Measurements from ENCODE around the gene SYNPO2. TPM values are rescaled to one million over a fixed set of nuclear protein-coding genes. Genes with fewer than 3 reads are reported as not detected.
A peak's percentile ranks its signal among the peaks of the same experiment; 100 is the strongest.

The SYNPO2 gene
- total RNA-seq, 1 donor from 2014 or later: 109 TPM

- H3K27me3 ChIP-seq: no peaks in the 10 kb centered on the region
- H3K9me3 ChIP-seq: no peaks in the 10 kb centered on the region
- peaks cover 36% of the 10 kb centered on the region for H3K4me1 ChIP-seq
- H3K27ac ChIP-seq: peak overlapping the region; percentile 93
- TF ChIP-seq POLR2A (IDR thresholded peaks at IDR 0.05): no peak
- TF ChIP-seq POLR2AphosphoS5 (IDR thresholded peaks at IDR 0.05; ENCODE audit: insufficient read depth in 1 of 2, low read depth in 1 of 2): peak; percentile 64 to 96
- peaks cover 0 to 11% of the 10 kb centered on the region in 2 donors for H3K36me3 ChIP-seq
- peak overlapping the region; percentile 28 to 38 for H3K4me3 ChIP-seq
- intact Hi-C loops (cut with DNase I): no loop called here
- DNase-seq (ENCODE audit: extremely low spot score in 2 of 2): peak in 1 of 2 donors; percentile 89
These were observed 137.4 kb downstream of the SYNPO2 start for GRCh38 chr4:119025916-119026661.

GRCh38 chr4:119026662-119027444 lies 138.2 kb downstream of the SYNPO2 start:
- Histone ChIP-seq H3K9me3 (no peaks in the 10 kb centered on the region), H3K4me3 (peak overlapping the region; percentile 28 to 38), H3K27me3 (no peaks in the 10 kb centered on the region), H3K4me1 (peaks cover 36% of the 10 kb centered on the region), H3K36me3 (peaks cover 0 to 16% of the 10 kb centered on the region in 2 donors), H3K27ac (peak overlapping the region; percentile 93)
- TF ChIP-seq CTCF (IDR thresholded peaks at IDR 0.05) (no peak), POLR2AphosphoS5 (IDR thresholded peaks at IDR 0.05; ENCODE audit: insufficient read depth in 1 of 2, low read depth in 1 of 2) (peak in 1 of 2 donors; percentile 57), POLR2A (IDR thresholded peaks at IDR 0.05) (peak in 1 of 2 donors; percentile 30)
- intact Hi-C loops (cut with DNase I): no loop called here
- DNase-seq (ENCODE audit: extremely low spot score in 2 of 2): peak in 1 of 2 donors; percentile 91

- Histone ChIP-seq H3K36me3 (peaks cover 0 to 16% of the 10 kb centered on the region in 2 donors), H3K9me3 (no peaks in the 10 kb centered on the region), H3K27me3 (no peaks in the 10 kb centered on the region), H3K4me3 (peak overlapping the region; percentile 28 to 38), H3K27ac (peak overlapping the region; percentile 93), H3K4me1 (peaks cover 36% of the 10 kb centered on the region)
- TF ChIP-seq POLR2A (IDR thresholded peaks at IDR 0.05): no peak
- no peak for TF ChIP-seq POLR2AphosphoS5 (IDR thresholded peaks at IDR 0.05; ENCODE audit: insufficient read depth in 1 of 2, low read depth in 1 of 2)
- no peak for TF ChIP-seq CTCF (IDR thresholded peaks at IDR 0.05)
- no peak for DNase-seq (ENCODE audit: extremely low spot score in 2 of 2)
- intact Hi-C loops (cut with DNase I): no loop called here
These were observed 139.2 kb downstream of the SYNPO2 start for GRCh38 chr4:119027811-119028210.

GRCh38 chr4:119028296-119028695 lies 139.6 kb downstream of the SYNPO2 start:
- Histone ChIP-seq H3K9me3 (no peaks in the 10 kb centered on the region), H3K4me1 (peaks cover 36% of the 10 kb centered on the region), H3K27me3 (no peaks in the 10 kb centered on the region), H3K4me3 (peak overlapping the region in 1 of 2 donors; percentile 38), H3K27ac (peak overlapping the region; percentile 93), H3K36me3 (peaks cover 0 to 16% of the 10 kb centered on the region in 2 donors)
- DNase-seq (ENCODE audit: extremely low spot score in 2 of 2): no peak
- TF ChIP-seq POLR2A (IDR thresholded peaks at IDR 0.05) (no peak), CTCF (IDR thresholded peaks at IDR 0.05) (no peak), POLR2AphosphoS5 (IDR thresholded peaks at IDR 0.05; ENCODE audit: insufficient read depth in 1 of 2, low read depth in 1 of 2) (no peak)
- intact Hi-C loops (cut with DNase I): no loop called here

- Histone ChIP-seq H3K4me1 (peaks cover 31% of the 10 kb centered on the region), H3K4me3 (peak overlapping the region; percentile 24 to 38), H3K27me3 (no peaks in the 10 kb centered on the region), H3K27ac (peak overlapping the region; percentile 93), H3K36me3 (peaks cover 0 to 16% of the 10 kb centered on the region in 2 donors), H3K9me3 (no peaks in the 10 kb centered on the region)
- TF ChIP-seq CTCF (IDR thresholded peaks at IDR 0.05) (no peak), POLR2AphosphoS5 (IDR thresholded peaks at IDR 0.05; ENCODE audit: insufficient read depth in 1 of 2, low read depth in 1 of 2) (no peak), POLR2A (IDR thresholded peaks at IDR 0.05) (no peak)
- DNase-seq (ENCODE audit: extremely low spot score in 2 of 2): no peak
- intact Hi-C loops (cut with DNase I): loop anchor here (5.0 kb wide), 1 partner anchor 43 kb away; no protein-coding TSS in a partner anchor
These were observed 141.3 kb downstream of the SYNPO2 start for GRCh38 chr4:119029847-119030535.

All from vagina (tissue), 2 donors.